GM18511 (cell line): ENCODE results near the gene GNAS-AS1.
"Not testable (repeated sequence)": the region's sequence is repeated elsewhere in the genome, so short reads cannot be mapped to it uniquely, and the experiment has no call there.

Experiments used
- ATAC-seq: cut with Tn5 transposase; IDR thresholded peaks from one replicate; pipeline ENCODE4 v1.9.1; 2021; ENCODE audit warnings: mild to moderate bottlenecking, moderate library complexity; ENCODE audit not compliant: unreplicated experiment

Gene GNAS-AS1

DNA sequence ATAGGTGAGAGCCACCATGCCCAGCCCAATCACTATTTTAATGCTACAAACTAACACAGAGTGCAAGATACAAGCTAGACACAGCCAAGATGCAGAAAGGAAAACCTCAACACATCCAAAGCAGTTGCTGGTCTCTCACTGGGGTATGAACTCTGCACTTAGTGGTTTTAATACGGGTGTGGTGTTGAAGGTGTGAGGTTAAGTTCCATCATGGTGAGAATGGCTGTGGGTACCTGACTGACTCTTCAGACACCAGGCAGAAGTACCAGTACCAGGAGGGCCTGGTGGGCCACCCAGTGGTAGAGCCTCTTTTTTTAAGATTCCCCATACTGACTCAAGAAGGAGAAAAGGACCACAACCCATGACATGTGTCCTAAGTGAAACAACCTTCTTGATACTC is 13.0 kb downstream of the GNAS-AS1 start:
- ATAC-seq, result no peak

DNA sequence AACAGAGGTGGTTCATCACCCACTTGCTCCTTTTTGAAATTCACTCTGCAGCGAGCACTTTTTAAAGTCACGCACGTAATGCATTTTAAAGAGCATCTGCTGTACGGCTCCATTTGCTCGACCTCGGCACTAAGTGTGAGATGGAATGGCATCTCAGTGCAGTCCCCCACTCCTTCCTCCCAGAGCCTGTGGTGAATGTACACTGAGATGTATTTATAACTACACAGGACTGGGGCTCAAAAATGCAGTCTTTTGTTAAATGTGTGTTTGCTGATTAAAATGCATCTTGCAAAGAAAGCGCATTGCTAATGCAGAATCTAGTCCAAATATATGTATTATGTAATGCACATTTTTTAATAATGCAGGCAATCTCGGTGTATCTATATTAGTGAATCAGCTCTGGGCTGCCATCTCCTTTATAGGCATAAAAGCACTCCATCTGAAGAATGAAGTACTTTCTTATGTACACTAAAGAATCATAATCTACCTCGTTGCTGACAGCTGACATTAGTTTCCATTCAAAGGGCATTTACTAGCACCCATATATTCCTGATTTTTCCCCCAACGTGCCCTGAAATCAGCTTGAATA is 14.0 kb downstream of the GNAS-AS1 start:
- ATAC-seq, result no peak

DNA sequence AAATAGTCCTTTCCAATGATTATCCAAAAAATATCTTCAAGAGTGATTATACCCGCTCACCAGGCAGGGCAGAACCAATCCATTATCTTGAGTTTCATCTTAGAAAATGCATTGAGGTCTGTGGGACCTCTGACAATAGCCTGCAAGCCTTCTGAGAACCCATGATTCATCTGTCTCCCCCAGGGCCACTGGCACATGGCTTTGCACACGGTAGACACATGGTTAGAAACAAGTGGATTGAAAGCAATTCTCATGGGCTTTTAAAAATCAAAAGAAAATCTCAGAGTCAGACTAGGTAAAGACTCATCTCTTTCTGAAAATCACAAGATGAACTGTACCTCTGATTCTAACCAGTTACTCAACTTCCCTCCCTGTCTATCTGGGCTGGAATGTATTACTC is 15.5 kb downstream of the GNAS-AS1 start:
- no peak for ATAC-seq

DNA sequence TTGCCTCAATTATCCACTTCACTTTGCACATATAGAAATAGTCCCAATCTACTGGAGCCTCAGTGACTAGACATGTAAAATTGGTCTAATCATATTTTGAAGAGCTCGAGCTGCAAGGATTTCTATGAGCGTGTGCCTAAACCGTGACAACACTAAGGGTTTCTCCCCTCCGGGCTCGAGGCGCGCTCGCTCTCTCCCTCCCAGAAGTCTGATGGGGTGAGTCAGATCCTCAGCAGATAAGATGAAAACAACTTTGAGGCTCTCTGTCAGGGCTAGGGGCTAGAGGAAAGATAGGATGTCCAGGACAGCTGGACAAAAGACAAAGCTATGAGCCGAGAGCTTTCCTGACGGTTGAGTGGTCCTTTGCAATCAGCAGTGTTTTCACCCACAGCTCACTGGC is 16.8 kb downstream of the GNAS-AS1 start:
- no peak for ATAC-seq

DNA sequence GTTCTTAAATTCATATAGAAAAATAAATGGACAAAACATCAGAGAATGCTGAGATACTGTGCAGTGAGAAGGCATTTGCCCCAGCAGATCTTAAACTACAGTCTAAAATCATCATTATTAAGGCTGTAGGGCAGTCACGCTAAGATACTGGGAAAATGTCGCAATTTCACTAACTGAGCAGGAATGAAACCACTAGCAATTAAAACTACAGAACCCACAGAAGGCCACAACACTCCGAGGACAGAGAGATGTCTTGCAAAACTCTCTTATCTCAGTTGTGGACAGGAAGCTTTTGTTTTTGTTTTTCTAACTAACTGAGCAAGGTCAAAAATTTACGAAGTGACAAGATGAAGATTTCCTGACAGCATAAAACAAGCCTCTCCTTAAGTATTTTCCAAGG is 18.2 kb downstream of the GNAS-AS1 start:
- no peak for ATAC-seq

DNA sequence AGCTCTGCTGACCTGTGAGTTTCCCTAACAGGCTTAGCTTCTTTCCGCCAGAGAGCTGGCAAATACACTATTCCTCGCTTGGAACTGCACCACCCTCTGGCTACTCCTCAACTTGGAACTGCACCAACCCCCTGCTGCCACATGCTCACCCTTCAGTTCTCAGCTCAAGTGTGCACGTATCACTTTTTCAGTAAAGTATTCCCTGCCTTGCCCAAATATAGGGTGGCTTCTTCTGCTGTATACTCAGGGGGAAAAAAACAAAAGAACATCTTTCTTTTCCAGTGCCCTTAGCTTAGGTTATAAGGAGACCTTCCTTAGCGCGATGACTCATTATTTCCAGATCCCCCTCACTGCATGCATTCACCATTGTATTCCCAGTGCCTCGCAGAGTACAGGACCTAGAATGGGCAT is 21.2 kb downstream of the GNAS-AS1 start:
- ATAC-seq, result no peak

DNA sequence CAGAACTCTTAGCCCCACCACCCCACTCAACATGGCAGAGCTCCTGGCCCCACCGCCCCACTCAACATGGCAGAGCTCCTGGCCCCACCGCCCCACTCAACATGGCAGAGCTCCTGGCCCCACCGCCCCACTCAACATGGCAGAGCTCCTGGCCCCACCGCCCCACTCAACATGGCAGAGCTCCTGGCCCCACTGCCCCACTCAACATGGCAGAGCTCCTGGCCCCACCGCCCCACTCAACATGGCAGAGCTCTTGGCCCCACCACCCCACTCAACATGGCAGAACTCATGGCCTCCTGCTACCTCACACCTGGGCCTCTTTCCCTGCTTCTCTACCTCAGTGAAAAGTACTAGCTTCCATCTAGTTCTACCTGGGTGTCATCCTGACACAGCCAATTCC is 21.9 kb downstream of the GNAS-AS1 start:
- ATAC-seq, result not testable (repeated sequence)

DNA sequence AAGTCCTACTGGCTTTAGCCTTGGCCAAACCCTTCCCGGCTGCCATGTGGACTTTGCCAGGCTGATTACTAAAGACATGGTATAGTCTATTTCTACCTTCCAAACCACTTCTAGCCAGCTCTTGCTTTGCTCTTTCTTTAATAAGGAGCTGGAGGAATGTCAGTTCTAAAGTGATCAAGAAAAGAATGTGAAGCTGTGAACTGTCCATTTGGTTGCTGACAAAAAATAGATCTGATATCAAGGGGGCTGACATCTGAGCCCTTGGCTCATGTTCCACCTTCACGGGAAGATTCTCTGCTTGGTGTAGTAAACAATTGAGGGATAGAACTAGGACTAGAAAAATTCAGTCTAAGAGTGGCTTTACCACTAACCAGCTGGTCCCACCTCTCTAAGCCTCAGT is 22.6 kb downstream of the GNAS-AS1 start:
- ATAC-seq, result no peak

DNA sequence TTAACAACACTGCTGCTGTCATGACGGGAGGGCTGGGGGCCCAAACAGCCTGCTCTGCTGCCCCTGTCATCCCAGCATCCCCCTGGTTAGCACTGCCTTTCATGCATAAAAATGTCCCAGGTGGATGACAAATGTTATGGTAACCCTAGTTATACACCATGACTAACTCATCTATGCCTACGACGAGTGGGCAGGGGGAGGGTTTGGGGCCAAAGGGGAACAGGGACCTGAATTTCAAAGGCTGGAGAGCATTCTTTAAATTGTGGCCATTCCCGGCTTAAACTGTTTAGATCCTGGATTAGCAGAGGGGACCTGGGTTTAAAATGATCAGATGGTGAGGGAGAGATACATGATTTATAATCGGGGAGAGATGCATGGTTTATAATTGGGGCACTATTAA is 24.4 kb downstream of the GNAS-AS1 start:
- ATAC-seq, result no peak

DNA sequence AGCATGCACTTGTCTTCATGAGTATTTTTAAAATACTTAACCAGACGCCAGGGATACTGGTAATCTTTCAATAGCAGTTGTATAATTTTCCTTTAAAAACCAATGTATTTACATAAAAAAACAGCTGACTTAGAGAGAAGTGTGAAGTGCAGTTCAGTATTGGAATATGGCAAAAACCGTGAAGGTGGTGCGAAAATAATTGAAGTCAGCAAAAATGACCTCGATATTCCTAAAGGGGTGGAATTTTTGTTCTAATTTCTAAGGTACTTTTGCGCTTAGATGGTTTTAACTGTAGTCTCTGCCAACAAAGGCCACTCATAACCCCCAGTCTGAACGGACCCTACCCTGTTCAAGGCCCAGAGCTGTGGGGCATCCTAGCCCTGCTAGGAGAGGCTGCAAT is 25.3 kb downstream of the GNAS-AS1 start:
- ATAC-seq, result no peak

DNA sequence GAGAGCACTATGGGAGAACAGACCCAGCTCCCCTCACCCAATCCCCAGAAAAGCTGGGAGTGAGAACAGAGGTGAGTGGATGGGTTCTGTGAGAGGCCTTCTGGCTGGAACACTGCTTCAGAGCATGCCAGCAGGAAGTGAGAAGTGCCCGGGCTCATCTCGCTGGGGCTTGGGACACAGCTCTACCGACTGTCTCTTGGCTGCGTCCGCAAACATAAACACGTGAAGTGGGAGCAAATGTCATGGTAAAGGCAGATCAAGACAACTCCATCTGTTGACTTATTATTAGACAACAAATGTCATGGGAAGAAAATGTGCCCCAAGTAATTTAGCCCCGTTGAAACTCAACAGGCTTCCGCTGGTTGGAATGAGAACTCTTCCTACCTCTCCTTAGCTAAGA is 25.9 kb downstream of the GNAS-AS1 start:
- ATAC-seq, result no peak

DNA sequence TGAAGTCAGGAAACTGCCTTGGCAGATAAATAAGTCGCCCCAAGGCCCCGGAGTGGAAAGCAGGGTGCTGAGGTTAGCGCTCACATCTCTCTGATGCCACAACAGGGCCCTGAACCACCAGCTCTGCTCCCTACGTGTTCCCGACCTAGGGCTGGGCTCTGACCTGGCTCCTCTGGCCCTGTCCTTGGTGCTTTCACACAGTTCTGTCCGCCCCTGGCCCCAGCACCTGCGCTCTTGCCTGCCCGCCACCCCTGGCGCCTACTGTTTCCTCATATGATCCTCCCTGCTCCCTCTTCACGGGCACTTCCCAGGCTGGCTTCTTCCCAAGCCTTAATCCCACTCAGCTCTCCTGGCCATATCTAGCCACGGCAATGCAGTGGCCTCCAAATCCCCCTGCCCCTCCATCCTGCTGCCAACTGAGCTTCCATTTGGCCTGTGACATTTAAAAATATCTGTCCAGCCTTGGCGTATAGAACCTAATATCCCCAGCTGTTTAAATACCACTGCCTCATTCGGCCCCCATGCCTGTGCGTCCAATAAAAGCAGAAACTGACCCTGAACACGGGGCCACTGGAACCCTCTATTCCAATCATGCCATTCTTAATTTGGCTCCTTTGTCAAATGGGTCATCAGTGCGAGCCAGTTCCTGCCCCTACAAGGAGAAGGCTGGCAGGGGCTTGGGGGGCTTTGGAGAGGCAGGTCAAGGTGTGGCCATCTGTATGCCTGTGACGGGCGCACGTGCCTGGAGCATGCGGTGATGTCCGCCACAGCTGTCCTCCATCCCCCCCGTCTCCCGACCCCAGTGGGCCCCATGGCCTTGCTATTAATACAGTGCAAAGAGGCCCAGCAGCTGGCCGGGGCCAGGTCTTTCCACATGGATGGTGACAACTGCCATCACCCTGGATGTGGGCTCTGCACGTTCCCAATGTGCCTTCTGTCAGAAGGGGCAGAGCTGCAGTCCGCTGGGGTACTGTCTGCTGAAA is 27.7 kb downstream of the GNAS-AS1 start:
- no peak for ATAC-seq

DNA sequence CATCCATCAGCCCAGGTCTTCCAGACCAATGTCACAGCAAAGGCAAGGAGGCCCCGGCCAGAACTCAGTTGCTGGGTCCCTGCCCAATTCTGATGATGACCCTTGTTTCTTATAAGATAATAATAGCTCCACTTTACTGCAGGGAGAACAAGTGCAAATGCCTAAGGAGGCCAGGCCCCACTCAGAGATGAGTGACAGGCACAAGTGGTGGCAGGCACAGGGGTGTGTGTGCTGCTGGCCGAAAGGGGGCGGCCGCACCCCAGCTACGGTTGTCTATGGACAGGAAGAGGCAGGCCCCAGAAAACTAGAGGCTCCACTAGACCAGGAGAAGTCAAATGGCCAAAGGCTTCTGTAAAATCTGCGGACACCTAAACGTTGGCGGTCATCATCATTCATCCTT is 28.6 kb downstream of the GNAS-AS1 start:
- ATAC-seq, result no peak

DNA sequence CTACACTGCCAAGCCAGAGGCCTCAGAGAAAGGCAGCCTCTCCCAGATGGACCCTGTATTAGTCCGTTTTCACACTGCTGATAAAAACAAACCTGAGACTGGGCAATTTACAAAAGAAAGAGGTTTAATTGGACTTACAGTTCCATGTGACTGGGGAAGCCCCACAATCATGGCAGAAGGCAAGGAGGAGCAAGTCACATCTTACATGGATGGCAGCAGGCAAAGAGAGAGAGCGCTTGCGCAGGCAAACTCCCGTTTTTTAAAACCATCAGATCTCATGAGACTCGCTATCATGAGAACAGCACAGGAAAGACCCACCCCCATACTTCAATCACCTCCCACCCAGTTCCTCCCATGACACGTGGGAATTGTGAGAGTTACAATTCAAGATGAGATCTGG is 30.2 kb downstream of the GNAS-AS1 start:
- ATAC-seq, result not testable (repeated sequence)

DNA sequence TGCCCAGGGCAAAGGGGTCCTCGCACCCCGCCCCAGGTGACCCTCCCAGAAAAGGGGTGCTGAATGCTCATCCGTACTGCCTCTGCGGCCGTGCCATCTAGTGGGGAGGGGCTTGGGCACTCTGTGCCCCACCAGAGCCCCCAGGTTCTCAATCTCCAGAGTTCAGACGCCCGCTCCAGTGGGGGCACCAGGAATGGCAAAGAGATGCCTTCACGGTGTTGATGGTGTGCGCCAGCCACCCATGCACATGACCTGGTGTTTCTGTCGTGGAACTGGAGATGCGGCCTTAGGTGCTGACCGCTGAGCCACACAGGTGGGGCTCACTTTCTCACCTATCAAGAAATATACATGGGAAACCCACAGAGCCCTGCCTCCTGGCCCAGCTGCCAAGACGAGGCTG is 30.8 kb downstream of the GNAS-AS1 start:
- ATAC-seq, result no peak

DNA sequence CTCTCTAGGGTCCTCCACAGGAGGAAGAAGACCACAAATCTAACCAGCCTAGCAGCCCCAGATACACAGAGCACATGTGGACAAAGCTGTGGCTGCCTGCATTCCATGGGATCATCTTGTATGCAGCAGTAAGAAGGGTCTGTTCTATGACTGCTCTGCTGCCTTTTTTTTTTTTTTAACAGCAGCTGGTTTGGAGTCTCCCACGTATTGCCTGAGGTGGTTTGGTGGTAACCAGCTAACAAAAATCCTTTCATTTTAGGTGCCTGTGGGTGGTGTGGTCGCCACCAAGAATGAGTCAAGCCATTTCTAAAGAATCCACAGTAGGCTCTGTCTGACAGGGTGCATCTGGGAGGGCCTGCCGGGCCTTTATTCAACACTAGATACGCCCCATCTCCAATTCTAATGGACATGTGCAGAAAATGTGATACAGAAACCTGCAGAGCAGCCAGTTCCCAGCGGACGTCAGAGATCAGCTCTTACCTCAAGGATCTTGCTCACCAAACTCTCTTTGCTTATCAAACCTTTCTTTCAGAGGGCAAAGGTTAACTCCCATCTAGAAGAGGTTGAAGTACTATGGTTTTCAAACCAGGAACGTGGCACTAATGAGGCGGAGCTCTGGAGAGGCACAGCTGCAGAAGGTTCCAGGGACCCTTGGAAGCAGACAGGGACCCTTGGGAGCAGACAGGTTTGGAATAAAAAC is 32.0 kb downstream of the GNAS-AS1 start:
- no peak for ATAC-seq

DNA sequence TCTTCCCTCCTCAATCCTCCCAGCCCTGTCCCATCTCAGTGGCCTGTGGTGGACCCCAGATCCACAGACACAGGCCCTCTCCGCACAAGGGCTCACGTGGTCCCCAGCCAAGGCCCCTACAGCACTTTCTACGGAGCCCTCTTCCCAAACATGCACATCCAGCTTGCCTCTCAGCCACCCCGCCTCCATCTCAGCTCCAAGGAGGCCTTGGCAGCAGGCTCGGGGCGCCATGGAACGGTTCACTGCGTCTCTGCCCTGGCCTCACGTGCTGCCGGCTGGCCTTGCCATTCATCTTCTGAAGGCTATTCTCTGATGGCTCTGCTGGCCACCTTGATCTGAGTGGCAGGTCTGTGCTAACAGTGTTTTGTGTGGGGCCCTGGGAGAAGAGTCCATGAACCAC is 33.0 kb downstream of the GNAS-AS1 start:
- no peak for ATAC-seq

DNA sequence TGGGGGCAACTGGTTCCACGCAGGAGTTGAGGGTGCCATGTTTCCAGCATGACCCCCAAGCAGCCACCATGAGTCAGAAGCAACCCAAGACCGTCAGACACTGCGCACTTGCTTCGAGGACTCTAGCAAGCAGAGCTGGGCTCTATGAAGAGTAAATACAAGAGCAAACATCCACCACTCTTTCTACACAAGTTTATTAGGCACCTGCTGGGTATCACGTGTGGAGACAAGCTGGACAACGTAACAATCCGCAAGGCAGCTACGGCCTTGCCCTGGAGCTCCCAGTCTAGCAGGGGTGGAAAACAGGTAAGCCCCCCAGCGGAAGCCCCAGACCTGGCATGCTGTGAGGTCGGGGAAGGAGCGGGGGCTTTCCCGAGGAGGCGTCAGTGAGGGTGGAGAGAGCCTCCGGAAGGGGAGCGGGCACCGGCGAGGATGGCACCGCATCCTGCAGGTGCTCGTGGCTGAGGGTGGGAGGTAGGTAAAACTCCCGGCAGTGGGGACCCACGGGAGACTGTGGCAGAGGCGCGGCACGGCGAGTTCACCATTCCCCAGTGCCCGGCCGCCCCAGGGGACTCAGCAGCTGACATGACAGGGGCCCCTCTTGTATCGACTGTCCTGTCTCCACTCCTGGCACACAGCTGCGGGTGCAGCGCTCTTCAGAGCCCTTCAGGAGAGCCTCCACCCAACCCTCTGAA is 33.6 kb downstream of the GNAS-AS1 start:
- ATAC-seq, result no peak

DNA sequence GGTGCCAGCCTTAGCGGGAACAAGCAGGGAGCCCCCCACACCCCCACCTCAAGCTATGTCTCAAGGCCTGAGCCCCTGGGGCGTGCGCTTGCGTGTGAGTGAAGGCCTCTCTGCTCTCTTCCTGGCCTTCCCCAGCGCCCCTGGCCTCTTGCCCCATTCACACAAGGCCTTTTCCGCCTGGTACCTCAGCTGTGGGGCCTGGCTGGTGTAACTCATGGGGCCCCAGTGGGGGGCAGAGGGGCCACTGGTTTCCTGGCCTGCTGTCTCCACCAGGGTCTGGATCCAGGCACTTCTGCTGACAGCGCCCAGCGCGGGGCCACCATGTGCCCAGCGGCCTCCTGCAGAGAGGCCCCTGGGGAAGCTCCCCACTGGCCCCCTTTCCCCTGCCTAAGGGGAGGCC is 34.7 kb downstream of the GNAS-AS1 start:
- ATAC-seq, result no peak

DNA sequence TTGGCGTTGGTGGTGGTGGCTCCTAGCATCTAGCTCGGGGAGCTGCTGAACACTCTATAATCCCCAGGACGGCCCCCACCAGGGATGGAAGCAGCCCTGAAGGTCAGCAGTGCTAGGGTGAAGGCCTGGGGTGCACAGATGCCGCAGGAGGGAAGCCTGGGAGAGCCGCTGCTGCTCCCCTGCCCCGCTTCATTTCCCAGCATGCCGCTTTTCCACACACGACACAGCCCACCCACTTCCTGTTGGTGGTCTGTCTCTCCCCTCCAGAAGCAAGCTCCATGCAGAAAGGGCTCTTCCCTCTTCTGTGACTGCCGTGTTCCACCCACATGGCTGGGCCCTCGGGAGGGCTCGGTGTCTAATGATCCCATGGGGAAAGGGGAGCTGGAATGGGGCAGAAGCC is 35.3 kb downstream of the GNAS-AS1 start:
- ATAC-seq, result no peak

DNA sequence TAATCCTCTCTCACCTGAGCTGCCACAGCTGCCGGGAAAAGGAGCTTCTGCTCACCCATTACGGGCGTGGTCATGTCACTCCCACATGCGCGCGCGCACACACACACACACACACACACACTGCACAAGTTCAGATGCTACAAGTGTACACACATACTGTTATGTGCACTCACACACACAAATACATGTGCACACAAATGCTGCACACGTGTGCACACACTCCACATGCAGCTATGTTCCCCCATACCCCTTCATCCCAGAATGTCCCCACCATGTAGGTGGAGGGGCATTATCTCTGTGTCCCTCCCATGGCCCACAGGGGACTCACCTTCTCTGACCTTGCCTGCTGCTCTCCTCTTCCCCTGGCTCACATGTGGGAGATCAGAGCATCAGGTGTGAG is 37.3 kb downstream of the GNAS-AS1 start:
- ATAC-seq, result no peak
